ENCODE results near the gene INSR.
"Not testable (repeated sequence)": the region's sequence is repeated elsewhere in the genome, so short reads cannot be mapped to it uniquely, and the experiment has no call there.

Gene INSR

GRCh38 chr19:7225741-7226140 lies 68.5 kb downstream of the INSR start:
- ATAC-seq (no peak), DNase-seq (no peak)
- peaks cover 26% of the 10 kb centered on the region for H3K27me3 Mint-ChIP-seq
- H3K4me3 Mint-ChIP-seq, result no peak overlapping the region
- no peak overlapping the region for H3K27ac Mint-ChIP-seq
- no peaks in the 10 kb centered on the region for H3K9me3 Mint-ChIP-seq
- peaks cover 9% of the 10 kb centered on the region for H3K4me1 Mint-ChIP-seq

DNA sequence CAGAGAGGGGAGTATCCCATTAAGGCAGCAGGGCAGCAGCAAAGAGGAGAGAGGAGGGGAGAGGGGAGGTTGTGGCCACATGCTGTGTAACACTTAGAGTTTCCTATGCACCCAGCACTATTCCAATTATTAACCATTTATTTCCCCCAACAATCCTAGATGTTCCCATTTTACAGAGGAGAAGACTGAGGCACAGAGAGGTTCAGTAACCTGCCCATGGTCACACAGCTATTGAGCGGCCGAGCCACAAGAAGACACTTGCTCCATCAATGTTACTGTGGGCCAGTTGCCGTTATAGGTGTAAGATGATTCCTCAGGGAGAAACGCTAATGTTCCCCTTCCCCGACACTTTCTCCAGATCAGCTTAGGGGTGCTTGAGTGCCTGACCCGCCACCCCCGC lies 69.2 kb downstream of the INSR start:
- Mint-ChIP-seq H3K9me3 (no peaks in the 10 kb centered on the region), H3K27me3 (peaks cover 26% of the 10 kb centered on the region), H3K4me1 (peaks cover 9% of the 10 kb centered on the region), H3K4me3 (no peak overlapping the region), H3K27ac (peak overlapping the region in 1 of 2 donors; percentile 66)
- DNase-seq, result no peak
- no peak for ATAC-seq

DNA sequence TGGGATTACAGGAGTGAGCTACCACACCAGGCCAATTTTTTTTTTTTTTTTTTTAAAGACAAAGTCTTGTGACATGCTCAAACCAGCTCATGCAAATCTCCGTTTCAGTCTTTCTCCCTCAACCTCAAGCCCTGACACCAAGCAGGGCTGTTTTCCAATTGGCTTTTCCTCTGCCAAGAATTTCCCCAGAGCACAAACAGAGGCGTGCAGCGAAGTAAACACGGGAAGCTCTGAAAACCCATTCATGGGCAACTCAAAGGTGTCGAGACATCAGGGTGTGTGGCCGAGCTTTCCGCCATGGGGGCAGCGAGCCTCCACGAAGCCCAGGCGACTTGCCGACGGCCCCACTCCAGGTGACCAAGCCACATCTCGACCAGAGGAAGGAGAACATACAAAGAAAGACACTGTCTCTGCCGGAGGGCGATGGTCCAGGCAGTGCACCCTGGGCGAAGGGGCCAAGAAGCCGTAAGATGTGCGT lies 70.0 kb downstream of the INSR start:
- Mint-ChIP-seq H3K27me3 (peaks cover 26% of the 10 kb centered on the region), H3K4me3 (no peak overlapping the region), H3K27ac (no peak overlapping the region), H3K4me1 (peaks cover 9% of the 10 kb centered on the region), H3K9me3 (no peaks in the 10 kb centered on the region)
- ATAC-seq, result no peak
- DNase-seq, result no peak

DNA sequence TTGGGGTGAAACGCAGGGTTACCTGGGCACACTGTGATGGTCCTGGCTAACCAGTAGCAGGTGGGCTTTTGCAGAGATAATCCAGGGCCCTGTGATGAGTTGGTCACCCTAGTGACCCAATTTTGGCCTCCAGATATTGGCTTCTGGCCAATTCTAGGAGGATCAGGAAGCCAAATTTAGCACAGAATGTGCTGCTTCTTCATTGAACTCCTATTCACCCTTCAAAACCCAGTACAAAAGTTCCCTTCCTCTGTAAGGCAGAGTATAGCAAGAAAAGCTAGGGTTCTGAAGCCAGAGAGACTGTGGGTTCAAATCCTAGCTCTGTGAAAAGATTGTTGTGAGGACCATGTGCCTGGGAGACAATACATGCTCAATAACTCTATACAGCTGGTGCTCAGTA lies 70.8 kb downstream of the INSR start:
- ATAC-seq (no peak), DNase-seq (no peak)
- H3K9me3 Mint-ChIP-seq, result no peaks in the 10 kb centered on the region

DNA sequence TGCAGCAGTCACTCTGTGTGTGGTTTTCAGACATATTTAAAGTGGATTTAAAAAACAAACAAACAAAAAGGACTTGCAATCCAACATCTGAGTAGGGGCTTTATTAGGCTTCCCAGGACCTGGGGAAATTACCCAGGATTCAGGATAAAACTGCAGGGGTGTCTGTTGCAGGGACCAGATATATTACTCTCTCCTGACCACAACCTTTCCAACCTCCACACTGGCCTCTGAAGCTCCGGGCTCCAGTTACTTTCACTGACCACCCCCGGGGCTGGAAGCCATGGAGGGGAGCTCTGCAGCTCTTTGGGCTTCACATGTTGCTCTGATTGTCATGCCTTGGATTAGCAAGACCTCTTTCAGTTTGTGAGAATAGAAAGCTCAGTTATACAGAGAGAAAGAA lies 75.2 kb downstream of the INSR start:
- ATAC-seq, result no peak
- DNase-seq, result no peak
- no peak overlapping the region for H3K4me3 Mint-ChIP-seq
- H3K9me3 Mint-ChIP-seq, result no peaks in the 10 kb centered on the region
- H3K27me3 Mint-ChIP-seq, result peaks cover 7% of the 10 kb centered on the region
- H3K4me1 Mint-ChIP-seq, result peaks cover 12% of the 10 kb centered on the region
- H3K27ac Mint-ChIP-seq, result no peak overlapping the region

More for the DNA sequence above, 70.8 kb downstream of the INSR start:
- Mint-ChIP-seq H3K4me1 (peaks cover 9% of the 10 kb centered on the region), H3K4me3 (no peak overlapping the region), H3K27me3 (peaks cover 26% of the 10 kb centered on the region), H3K27ac (no peak overlapping the region)

DNA sequence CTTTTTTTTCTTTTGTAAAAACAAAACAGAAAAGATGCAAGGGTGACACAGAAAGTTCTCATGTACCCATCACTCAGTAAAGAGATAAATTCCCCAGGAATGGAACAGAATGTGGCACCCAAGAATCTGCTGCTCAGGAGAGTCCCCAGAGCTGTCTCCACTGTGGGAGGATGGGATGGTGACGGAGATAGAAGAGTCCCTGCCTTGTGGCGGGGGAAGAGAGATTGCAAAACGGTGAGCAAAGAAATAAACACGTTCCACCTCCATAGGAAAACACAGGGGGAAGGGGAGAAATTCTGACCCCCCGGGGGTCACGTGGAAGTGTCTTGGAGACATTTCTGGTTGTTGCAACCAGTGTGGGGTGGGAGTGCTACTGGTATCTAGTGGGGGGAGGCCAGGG lies 76.4 kb downstream of the INSR start:
- H3K4me3 Mint-ChIP-seq, result no peak overlapping the region
- H3K27ac Mint-ChIP-seq, result peak overlapping the region in 1 of 2 donors; percentile 72
- H3K4me1 Mint-ChIP-seq, result peaks cover 20% of the 10 kb centered on the region
- DNase-seq, result no peak
- peaks cover 12% of the 10 kb centered on the region for H3K27me3 Mint-ChIP-seq
- H3K9me3 Mint-ChIP-seq, result no peaks in the 10 kb centered on the region
- ATAC-seq, result no peak

GRCh38 chr19:7216373-7216902 lies 77.8 kb downstream of the INSR start:
- Mint-ChIP-seq H3K4me1 (peaks cover 20% of the 10 kb centered on the region), H3K27ac (no peak overlapping the region), H3K27me3 (peaks cover 7% of the 10 kb centered on the region), H3K9me3 (no peaks in the 10 kb centered on the region), H3K4me3 (no peak overlapping the region)
- DNase-seq, result peak in 1 of 2 donors; percentile 35
- peak; percentile 73 for ATAC-seq

- H3K27ac Mint-ChIP-seq, result no peak overlapping the region
Measured at GRCh38 chr19:7215176-7215575, 79.0 kb downstream of the INSR start.

DNA sequence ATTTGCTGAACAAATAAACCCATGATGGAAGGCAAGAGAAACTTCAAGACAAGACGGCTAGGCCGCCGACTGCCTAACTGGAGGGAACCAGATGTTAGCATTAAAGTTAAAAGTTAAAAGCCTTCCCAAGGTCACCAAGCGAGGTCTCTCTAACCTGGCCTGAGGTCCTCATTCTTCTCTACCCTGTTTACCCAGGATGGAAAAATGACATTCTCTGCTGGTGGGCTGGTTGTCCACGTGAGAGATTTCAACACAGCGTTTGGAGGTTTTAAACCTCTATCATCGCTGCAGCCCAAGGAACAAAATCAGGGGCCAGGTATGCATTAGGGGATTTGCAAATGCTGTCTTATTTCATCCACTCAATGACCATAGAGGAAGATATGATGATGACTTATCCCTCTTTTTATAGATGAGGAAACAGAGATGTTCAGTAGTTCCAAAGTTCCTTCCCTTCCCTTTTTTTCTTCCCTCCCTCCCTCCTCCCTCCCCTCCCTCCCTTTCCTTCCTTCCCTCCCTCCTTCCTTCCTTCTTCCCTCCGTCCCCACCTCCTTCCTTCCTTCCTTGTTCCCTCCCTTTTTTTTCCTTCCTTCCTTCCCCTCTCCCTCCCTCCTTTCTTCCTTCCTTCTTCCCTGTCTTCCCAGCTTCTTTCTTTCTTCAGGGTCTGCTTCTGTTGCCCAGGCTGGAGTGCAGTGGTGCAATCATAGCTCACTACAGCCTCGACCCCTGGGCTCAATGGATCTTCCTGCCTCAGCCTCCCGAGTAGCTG lies 79.7 kb downstream of the INSR start:
- Mint-ChIP-seq H3K4me1 (peaks cover 27% of the 10 kb centered on the region), H3K27ac (peak overlapping the region in 1 of 2 donors; percentile 49), H3K27me3 (peaks cover 7% of the 10 kb centered on the region), H3K4me3 (no peak overlapping the region), H3K9me3 (no peaks in the 10 kb centered on the region)
- ATAC-seq, result no peak
- DNase-seq, result no peak

More at GRCh38 chr19:7215176-7215575, 79.0 kb downstream of the INSR start:
- DNase-seq (no peak), ATAC-seq (no peak)
- H3K4me1 Mint-ChIP-seq, result peaks cover 20% of the 10 kb centered on the region
- no peaks in the 10 kb centered on the region for H3K9me3 Mint-ChIP-seq
- peaks cover 7% of the 10 kb centered on the region for H3K27me3 Mint-ChIP-seq
- no peak overlapping the region for H3K4me3 Mint-ChIP-seq

- H3K9me3 Mint-ChIP-seq, result no peaks in the 10 kb centered on the region
- H3K4me3 Mint-ChIP-seq, result no peak overlapping the region
- ATAC-seq, result no peak
- no peak overlapping the region for H3K27ac Mint-ChIP-seq
- H3K4me1 Mint-ChIP-seq, result peaks cover 29% of the 10 kb centered on the region
- H3K27me3 Mint-ChIP-seq, result peaks cover 7% of the 10 kb centered on the region
- DNase-seq, result no peak
Measured at GRCh38 chr19:7213628-7214323, 80.4 kb downstream of the INSR start.

DNA sequence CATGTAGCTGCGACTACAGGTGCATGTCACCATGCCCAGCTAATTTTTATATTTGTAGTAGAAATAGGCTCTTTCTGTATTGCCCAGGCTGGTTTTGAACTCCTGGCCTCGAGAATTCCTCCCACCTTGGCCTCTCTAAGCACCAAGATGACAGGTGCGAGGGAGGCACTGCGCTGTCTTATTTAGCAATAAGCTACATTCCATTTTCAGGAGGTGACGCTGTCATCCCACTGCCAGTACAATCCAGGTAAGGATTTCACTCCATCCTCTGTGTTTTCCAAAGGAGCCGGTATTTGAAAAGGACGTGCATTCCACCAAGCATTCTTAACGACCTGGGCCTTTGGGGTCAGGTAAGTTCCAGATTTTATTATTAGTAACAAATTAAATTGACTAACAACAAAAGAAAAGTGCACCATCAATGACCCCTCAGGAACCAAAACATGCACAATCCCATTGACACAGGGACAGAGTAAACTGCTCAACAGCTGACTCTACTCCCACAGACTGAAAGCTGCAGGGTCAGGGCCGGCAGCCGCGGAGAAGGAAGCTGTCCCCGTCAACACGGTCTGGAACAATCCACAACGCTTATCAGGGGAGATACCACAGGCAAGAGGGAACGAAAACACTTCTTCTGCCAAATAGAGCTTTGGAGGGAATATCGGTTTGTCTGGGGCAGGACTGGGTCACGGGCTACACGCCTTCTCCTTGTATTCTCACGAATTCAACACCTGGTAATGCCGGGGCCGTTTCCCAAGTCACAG lies 82.8 kb downstream of the INSR start:
- H3K4me3 Mint-ChIP-seq, result no peak overlapping the region
- no peak for ATAC-seq
- peaks cover 7% of the 10 kb centered on the region for H3K27me3 Mint-ChIP-seq
- DNase-seq, result no peak
- no peaks in the 10 kb centered on the region for H3K9me3 Mint-ChIP-seq
- peaks cover 46% of the 10 kb centered on the region for H3K4me1 Mint-ChIP-seq
- H3K27ac Mint-ChIP-seq, result no peak overlapping the region

GRCh38 chr19:7210359-7210758 lies 83.9 kb downstream of the INSR start:
- no peak for DNase-seq
- H3K27ac Mint-ChIP-seq, result no peak overlapping the region
- H3K9me3 Mint-ChIP-seq, result no peaks in the 10 kb centered on the region
- H3K4me3 Mint-ChIP-seq, result no peak overlapping the region
- peaks cover 49% of the 10 kb centered on the region for H3K4me1 Mint-ChIP-seq
- no peak for ATAC-seq
- H3K27me3 Mint-ChIP-seq, result peaks cover 7% of the 10 kb centered on the region

DNA sequence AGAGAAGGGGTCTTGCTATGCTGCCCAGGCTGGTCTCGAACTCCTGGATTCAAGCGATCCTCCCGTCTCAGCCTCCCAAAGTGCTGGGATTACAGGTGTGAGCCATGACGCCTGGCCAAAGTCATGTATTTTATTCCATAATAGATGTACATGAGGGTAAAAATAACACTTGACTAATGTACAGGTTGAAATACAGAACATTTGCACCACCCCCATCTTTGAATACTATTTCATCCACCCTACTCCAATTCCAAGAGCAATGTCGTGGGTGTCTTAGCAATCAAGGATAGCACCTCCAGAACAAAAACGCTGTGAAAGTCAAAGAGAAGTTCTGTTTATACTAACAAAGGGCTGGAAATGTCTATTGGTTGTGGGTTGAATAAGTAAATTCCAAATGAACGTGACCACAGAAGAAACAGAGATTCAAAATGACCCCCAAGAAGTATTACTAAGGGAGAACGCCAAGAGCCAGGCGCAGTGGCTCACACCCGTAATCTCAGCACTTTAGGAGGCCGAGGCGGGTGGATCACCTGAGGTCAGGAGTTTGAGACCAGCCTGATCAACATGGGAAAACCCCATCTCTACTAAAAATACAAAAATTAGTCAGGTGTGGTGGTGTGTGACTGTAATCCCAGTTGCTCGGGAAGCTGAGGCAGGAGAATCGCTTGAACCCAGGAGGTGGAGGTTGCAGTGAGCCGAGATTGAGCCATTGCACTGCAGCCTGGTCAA lies 84.5 kb downstream of the INSR start:
- not testable (repeated sequence) for ATAC-seq, H3K4me3 Mint-ChIP-seq, H3K27ac Mint-ChIP-seq, H3K27me3 Mint-ChIP-seq, H3K9me3 Mint-ChIP-seq, DNase-seq
- H3K4me1 Mint-ChIP-seq, result peaks cover 45% of the 10 kb centered on the region

DNA sequence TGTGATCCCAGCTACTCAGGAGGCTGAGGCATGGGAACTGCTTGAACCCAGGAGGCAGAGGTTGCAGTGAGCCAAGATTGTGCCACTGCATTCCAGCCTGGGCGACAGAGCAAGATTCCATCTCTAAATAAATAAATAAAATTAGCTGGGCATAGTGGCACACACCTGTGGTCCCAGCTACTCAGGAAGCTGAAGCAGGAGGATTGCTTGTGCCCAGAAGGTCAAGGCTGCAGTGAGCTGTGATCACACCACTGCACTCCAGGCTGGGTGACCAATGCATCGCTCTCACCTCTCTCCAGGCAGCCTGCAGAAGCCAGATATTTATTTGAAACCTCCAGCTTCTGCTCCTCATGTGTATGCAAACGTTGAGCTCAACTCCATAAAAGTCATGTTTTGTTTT lies 85.2 kb downstream of the INSR start:
- not testable (repeated sequence) for H3K27ac Mint-ChIP-seq, ATAC-seq, H3K9me3 Mint-ChIP-seq, H3K4me3 Mint-ChIP-seq, H3K27me3 Mint-ChIP-seq, DNase-seq
- H3K4me1 Mint-ChIP-seq, result peaks cover 43% of the 10 kb centered on the region

- H3K9me3 Mint-ChIP-seq, result no peaks in the 10 kb centered on the region
- ATAC-seq, result no peak
- peaks cover 33% of the 10 kb centered on the region for H3K27me3 Mint-ChIP-seq
- DNase-seq, result no peak
- H3K27ac Mint-ChIP-seq, result no peak overlapping the region
- no peak overlapping the region for H3K4me3 Mint-ChIP-seq
- peaks cover 27% of the 10 kb centered on the region for H3K4me1 Mint-ChIP-seq
Measured at GRCh38 chr19:7203332-7203731, 90.9 kb downstream of the INSR start.
